Measurements from ENCODE around the gene NUBPL.

The NUBPL gene

DNA sequence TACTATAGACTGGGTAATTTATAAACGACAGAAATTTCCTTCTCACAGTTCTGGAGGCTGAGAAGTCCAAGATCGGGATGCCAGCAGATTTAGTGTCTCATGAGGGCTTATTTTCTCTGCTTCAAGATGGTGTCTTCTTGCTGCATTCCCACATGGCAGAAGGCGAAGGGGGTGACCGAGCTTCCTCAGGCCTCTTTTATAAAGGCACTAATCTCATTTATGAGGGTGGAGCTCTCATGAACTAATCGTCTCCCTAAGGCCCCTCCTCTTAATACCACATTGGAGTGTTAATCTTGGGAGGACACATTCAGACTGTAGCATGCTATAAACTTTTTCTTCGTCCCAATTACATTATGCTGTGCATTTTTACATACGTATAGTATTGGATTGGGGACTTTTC, 315.5 kb downstream of the NUBPL start:
- TF ChIP-seq POU2F2 (IDR thresholded peaks at IDR 0.05; ENCODE audit: low read depth, low read length) (no peak), POLR2A (IDR thresholded peaks at IDR 0.05; ENCODE audit: low read depth, low read length) (no peak), POLR2AphosphoS5 (IDR thresholded peaks at IDR 0.05; ENCODE audit: low read depth, low read length) (no peak), PAX5 (IDR thresholded peaks at IDR 0.05; ENCODE audit: insufficient read depth, low read length, severe bottlenecking) (no peak), TAF1 (IDR thresholded peaks at IDR 0.05; ENCODE audit: low read depth, low read length) (no peak), SPI1 (IDR thresholded peaks at IDR 0.05; ENCODE audit: low read depth, low read length) (no peak)
- FAIRE-seq: no peak
- DNase-seq (ENCODE audit: insufficient read length, low spot score): no peak

DNA sequence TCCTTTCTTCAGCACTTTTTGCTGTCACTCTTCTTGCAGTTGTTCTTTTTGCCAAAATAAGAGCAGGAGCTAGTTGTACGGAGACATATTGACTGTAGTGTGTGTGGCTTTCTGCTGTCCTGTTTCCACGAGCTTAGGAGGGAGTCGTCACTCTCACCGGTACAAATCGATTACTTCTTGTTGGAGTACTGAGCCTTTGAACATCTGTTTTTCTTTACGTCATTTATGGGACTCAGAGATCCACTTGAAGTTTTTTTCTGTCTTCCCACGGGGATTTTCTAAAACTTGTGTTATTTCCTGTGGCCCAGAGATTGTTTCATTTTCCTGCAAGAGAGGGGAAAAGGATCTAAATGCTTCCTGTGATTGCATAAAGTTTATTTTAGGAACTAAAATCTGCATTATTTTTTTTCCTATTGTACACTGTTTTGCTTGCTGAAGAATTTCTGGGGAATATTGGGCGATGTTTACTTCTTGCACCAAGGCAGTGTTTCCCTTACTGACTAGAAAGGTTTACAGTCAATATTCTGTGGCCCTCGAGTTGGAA, 316.1 kb downstream of the NUBPL start:
- FAIRE-seq: no peak
- TF ChIP-seq PAX5 (IDR thresholded peaks at IDR 0.05; ENCODE audit: insufficient read depth, low read length, severe bottlenecking) (no peak), POLR2A (IDR thresholded peaks at IDR 0.05; ENCODE audit: low read depth, low read length) (no peak), SPI1 (IDR thresholded peaks at IDR 0.05; ENCODE audit: low read depth, low read length) (no peak), POLR2AphosphoS5 (IDR thresholded peaks at IDR 0.05; ENCODE audit: low read depth, low read length) (no peak), POU2F2 (IDR thresholded peaks at IDR 0.05; ENCODE audit: low read depth, low read length) (no peak), TAF1 (IDR thresholded peaks at IDR 0.05; ENCODE audit: low read depth, low read length) (no peak)
- DNase-seq (ENCODE audit: insufficient read length, low spot score): no peak

DNA sequence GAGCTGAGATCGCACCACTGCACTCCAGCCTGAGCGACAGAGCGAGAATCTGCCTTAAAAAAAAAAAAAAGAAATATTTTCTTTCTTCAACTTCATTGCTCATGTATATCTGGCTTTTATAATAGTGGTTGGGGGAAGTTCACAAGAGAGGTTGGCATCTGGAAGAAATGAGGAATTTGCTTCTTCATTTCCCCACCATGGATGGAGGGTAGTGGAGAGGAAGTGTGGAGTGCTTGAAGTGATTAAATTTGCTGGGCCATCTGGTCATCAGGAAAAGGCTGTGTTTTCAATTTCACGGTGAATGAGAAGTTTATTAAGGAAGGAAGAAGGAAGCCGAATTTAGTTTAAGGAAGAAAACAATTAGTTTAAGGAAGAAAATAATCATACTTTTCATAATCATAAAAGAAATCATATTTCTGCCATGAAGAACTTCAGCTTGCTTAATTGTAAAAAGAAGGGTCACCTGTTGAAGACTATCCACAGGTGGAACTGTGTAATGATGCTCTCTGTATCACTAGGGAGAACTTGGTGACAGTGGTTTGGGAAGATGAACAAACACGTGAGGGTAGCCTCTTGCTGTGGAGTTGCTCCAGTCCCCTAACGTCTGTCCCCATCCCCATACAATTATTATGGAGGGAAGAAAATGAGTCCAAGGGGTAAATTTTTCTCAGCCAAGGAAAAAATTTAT, 318.6 kb downstream of the NUBPL start:
- DNase-seq (ENCODE audit: insufficient read length, low spot score) (no peak), FAIRE-seq (no peak)
- TF ChIP-seq SPI1 (IDR thresholded peaks at IDR 0.05; ENCODE audit: low read depth, low read length) (no peak), POLR2A (IDR thresholded peaks at IDR 0.05; ENCODE audit: low read depth, low read length) (no peak), POU2F2 (IDR thresholded peaks at IDR 0.05; ENCODE audit: low read depth, low read length) (no peak), PAX5 (IDR thresholded peaks at IDR 0.05; ENCODE audit: insufficient read depth, low read length, severe bottlenecking) (no peak), POLR2AphosphoS5 (IDR thresholded peaks at IDR 0.05; ENCODE audit: low read depth, low read length) (no peak), TAF1 (IDR thresholded peaks at IDR 0.05; ENCODE audit: low read depth, low read length) (no peak)

DNA sequence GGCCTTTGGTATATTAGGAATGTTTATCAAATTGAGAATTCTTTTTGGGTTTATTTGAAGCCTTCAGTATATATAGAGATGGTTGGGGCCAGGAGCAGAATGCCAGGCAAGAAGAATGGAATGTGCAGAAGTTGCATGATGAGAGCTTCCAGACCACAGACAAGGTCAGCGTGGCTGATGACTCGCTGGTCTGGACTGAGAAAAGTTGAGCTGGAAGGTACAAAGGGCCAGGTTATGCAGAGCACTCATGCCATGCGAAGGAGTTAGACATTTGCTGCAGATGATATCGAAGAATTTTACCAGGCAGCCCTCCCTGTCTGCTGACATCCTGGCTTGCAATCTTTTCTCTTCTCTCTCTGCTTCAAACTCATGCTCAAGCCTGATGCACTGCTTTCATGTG, 319.7 kb downstream of the NUBPL start:
- TF ChIP-seq POU2F2 (IDR thresholded peaks at IDR 0.05; ENCODE audit: low read depth, low read length) (no peak), PAX5 (IDR thresholded peaks at IDR 0.05; ENCODE audit: insufficient read depth, low read length, severe bottlenecking) (no peak), POLR2AphosphoS5 (IDR thresholded peaks at IDR 0.05; ENCODE audit: low read depth, low read length) (no peak), POLR2A (IDR thresholded peaks at IDR 0.05; ENCODE audit: low read depth, low read length) (no peak), SPI1 (IDR thresholded peaks at IDR 0.05; ENCODE audit: low read depth, low read length) (no peak), TAF1 (IDR thresholded peaks at IDR 0.05; ENCODE audit: low read depth, low read length) (no peak)
- no peak for FAIRE-seq
- no peak for DNase-seq (ENCODE audit: insufficient read length, low spot score)

DNA sequence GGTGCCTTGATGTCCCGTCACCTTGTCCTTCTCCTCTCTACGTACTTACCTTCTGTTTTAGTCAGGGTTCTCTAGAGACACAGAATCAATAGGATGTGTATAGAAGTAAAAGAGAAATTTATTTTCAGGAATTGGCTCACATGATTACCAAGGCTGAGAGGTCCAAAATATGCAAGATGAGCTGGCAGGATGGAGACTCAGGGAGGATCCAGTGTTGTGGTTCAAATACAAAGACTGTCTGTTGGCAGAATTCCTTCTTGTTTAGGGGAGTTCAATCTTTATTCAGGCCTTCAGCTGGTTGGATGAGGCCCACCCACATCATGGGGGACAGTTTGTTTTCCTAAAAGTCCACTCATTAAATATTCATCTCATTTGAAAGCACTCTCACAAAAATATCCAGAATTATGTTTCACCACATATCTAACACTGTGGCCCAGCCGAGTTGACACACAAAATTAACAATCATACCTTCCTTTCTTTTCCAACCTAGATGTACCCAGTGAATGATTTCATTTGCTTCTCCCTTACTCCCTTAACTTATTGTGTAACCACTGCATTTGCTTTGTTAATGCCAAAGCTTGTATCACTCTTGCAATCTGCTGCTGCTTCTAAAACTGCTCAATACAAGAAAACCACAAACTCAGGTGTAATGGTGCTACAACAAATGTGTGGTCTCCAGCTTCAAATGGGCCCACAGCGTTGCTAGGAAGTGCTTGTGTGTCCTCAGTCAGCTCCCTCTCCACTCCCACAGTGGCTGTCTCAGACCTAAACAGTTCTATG, 320.5 kb downstream of the NUBPL start:
- DNase-seq (ENCODE audit: insufficient read length, low spot score) (no peak), FAIRE-seq (no peak)
- TF ChIP-seq TAF1 (IDR thresholded peaks at IDR 0.05; ENCODE audit: low read depth, low read length) (no peak), PAX5 (IDR thresholded peaks at IDR 0.05; ENCODE audit: insufficient read depth, low read length, severe bottlenecking) (no peak), SPI1 (IDR thresholded peaks at IDR 0.05; ENCODE audit: low read depth, low read length) (no peak), POLR2AphosphoS5 (IDR thresholded peaks at IDR 0.05; ENCODE audit: low read depth, low read length) (no peak), POU2F2 (IDR thresholded peaks at IDR 0.05; ENCODE audit: low read depth, low read length) (no peak), POLR2A (IDR thresholded peaks at IDR 0.05; ENCODE audit: low read depth, low read length) (no peak)

DNA sequence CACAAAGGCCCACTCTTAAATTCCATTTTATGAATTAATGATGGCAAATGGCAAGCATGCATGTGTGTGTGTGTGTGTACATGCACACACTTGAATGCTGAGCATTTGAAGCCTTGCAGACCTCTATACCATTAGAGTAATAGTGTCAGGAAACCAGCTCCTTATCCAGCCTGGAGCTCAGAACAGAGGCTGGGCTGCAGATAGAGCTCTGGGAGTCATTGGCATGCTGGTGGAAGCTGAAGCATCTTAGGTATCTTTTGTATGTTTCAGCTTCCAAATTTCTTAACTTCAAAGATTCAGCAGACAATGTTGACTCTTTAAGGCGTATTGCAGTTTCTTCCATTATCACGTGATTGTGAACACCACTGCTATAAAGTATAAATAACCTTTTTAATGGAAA, 323.0 kb downstream of the NUBPL start:
- TF ChIP-seq POLR2AphosphoS5 (IDR thresholded peaks at IDR 0.05; ENCODE audit: low read depth, low read length): no peak
- no peak for TF ChIP-seq TAF1 (IDR thresholded peaks at IDR 0.05; ENCODE audit: low read depth, low read length)
- no peak for TF ChIP-seq POLR2A (IDR thresholded peaks at IDR 0.05; ENCODE audit: low read depth, low read length)
- TF ChIP-seq SPI1 (IDR thresholded peaks at IDR 0.05; ENCODE audit: low read depth, low read length): no peak
- no peak for TF ChIP-seq POU2F2 (IDR thresholded peaks at IDR 0.05; ENCODE audit: low read depth, low read length)
- no peak for TF ChIP-seq PAX5 (IDR thresholded peaks at IDR 0.05; ENCODE audit: insufficient read depth, low read length, severe bottlenecking)
- no peak for FAIRE-seq
- DNase-seq (ENCODE audit: insufficient read length, low spot score): no peak

DNA sequence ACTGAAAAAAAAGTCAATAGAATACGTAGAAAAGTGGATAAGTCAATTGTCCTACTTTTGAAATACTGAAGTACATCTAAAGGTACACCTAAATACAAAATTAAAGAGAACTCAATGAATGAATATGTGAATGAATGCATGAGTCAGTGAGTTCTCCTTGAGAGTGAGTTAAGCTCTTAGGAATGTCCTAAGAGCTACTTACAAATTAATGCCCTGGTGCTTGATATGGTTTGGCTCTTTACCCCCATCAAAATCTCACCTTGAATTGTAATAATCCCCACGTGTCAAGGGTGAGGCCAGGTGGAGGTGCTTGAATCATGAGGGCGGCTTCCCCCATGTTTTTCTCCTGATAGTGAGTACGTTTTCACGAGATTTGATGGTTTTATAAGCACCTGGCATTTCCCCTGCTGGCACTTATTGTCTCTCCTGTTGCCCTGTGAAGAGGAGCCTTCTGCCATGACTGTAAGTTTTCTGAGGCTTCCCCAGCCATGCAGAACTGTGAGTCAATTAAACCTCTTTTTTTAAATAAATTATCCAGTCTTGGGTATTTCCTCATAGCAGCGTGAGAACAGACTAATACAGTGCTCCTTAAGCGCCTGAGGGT, 323.7 kb downstream of the NUBPL start:
- TF ChIP-seq POU2F2 (IDR thresholded peaks at IDR 0.05; ENCODE audit: low read depth, low read length) (no peak), POLR2A (IDR thresholded peaks at IDR 0.05; ENCODE audit: low read depth, low read length) (no peak), SPI1 (IDR thresholded peaks at IDR 0.05; ENCODE audit: low read depth, low read length) (no peak)
- FAIRE-seq: no peak
- no peak for DNase-seq (ENCODE audit: insufficient read length, low spot score)

DNA sequence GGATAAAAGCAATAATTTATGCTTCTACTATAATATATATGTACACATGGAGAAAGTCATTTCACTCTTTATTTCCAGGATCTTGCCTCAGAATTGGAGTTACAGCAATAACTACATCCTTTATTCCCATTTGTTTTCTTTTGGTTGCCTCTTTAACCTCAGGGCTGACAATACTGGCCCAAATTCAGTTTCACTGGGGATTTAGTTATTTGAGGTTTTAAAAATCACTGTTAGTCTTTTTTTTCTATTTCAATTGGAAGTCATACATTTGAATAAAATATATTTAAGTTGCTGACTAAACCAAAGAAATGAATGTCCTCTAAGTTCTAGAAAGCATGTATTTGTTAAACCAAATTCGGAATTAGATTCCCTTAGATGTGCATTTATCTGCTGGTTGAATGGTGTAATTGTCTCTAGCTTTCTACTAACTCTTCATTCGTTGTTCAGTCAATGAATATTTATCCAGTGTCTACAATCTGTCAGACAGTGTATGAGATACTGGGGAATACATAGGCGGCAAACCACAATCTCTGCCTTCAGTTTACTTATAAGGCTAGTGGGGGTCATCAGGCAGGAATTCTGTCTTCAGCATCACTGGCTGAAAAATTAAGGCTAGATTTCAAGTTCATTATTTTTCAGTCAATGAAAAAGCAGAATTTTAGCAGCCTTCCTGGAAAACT, 325.1 kb downstream of the NUBPL start:
- FAIRE-seq (no peak), DNase-seq (ENCODE audit: insufficient read length, low spot score) (no peak)
- TF ChIP-seq POU2F2 (IDR thresholded peaks at IDR 0.05; ENCODE audit: low read depth, low read length) (no peak), TAF1 (IDR thresholded peaks at IDR 0.05; ENCODE audit: low read depth, low read length) (no peak), SPI1 (IDR thresholded peaks at IDR 0.05; ENCODE audit: low read depth, low read length) (no peak), POLR2A (IDR thresholded peaks at IDR 0.05; ENCODE audit: low read depth, low read length) (no peak), PAX5 (IDR thresholded peaks at IDR 0.05; ENCODE audit: insufficient read depth, low read length, severe bottlenecking) (no peak), POLR2AphosphoS5 (IDR thresholded peaks at IDR 0.05; ENCODE audit: low read depth, low read length) (no peak)
